ENCODE measurements around the gene RNF144B. TPM values are rescaled to one million over a fixed set of nuclear protein-coding genes. Genes with fewer than 3 reads are reported as not detected.

Gene RNF144B
- total RNA-seq, 4 donors from 2014 or later, result 7.6 to 19.0 (median 12.5) TPM

DNA sequence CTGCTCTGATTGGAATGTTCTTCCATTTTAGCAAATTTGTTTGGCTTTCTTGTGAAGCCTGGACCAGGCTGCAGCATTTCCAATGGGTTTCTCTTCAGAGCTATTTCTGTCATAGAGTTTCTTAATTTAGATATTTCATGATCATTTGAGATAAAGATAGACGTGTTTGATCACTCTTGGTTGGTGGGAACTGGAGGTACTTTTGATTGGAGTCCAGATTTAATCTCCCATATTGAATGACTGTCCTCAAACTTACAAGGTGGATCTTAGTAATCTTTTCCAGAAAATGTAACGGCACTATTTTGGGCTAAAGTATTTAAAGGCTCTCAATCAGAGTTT is 29.2 kb downstream of the RNF144B start:
- intact Hi-C loops (cut with DNase I), result no loop called here
- peak overlapping the region in 1 of 4 donors; percentile 45 for H3K27ac ChIP-seq
- H3K36me3 ChIP-seq, result peaks cover 0 to 13% (median 0%) of the 10 kb centered on the region in 3 donors
- no peaks in the 10 kb centered on the region for H3K9me3 ChIP-seq
- H3K4me3 ChIP-seq, result no peak overlapping the region
- TF ChIP-seq, protein P1, sequence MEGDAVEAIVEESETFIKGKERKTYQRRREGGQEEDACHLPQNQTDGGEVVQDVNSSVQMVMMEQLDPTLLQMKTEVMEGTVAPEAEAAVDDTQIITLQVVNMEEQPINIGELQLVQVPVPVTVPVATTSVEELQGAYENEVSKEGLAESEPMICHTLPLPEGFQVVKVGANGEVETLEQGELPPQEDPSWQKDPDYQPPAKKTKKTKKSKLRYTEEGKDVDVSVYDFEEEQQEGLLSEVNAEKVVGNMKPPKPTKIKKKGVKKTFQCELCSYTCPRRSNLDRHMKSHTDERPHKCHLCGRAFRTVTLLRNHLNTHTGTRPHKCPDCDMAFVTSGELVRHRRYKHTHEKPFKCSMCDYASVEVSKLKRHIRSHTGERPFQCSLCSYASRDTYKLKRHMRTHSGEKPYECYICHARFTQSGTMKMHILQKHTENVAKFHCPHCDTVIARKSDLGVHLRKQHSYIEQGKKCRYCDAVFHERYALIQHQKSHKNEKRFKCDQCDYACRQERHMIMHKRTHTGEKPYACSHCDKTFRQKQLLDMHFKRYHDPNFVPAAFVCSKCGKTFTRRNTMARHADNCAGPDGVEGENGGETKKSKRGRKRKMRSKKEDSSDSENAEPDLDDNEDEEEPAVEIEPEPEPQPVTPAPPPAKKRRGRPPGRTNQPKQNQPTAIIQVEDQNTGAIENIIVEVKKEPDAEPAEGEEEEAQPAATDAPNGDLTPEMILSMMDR (IDR thresholded peaks at IDR 0.05), result no peak
- TF ChIP-seq POLR2A (IDR thresholded peaks at IDR 0.05), result no peak
- 63 to 73% methylated on average over 2 of the region's 2 CpGs for WGBS, 2 donors
- DNase-seq, result no peak
- no peaks in the 10 kb centered on the region for H3K27me3 ChIP-seq
- H3K4me1 ChIP-seq, result peaks cover 0 to 4% (median 0%) of the 10 kb centered on the region in 3 donors

DNA sequence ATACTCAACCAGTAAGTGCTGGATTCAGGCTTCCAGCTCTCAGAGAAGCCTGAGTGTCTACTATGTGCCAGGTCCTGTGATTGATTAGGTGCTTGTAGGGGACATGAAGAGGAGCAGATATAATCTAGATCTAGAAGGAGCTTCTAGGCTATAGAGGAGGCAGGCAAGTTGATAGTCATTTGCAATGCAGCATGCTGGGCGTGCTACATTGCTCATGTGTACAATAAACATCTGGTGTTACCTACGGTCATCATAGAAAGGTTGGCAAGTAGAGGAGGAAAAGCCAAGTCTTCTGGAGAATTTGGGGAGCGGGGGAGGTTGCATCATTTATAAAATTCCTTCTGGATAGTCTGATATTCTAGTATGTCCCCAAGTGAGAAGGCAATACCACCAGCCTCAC is 33.2 kb downstream of the RNF144B start:
- peaks cover 0 to 9% (median 0%) of the 10 kb centered on the region in 3 donors for H3K36me3 ChIP-seq
- intact Hi-C loops (cut with DNase I), result no loop called here
- TF ChIP-seq POLR2A (IDR thresholded peaks at IDR 0.05), result no peak
- TF ChIP-seq, protein P1 (IDR thresholded peaks at IDR 0.05), result no peak

DNA sequence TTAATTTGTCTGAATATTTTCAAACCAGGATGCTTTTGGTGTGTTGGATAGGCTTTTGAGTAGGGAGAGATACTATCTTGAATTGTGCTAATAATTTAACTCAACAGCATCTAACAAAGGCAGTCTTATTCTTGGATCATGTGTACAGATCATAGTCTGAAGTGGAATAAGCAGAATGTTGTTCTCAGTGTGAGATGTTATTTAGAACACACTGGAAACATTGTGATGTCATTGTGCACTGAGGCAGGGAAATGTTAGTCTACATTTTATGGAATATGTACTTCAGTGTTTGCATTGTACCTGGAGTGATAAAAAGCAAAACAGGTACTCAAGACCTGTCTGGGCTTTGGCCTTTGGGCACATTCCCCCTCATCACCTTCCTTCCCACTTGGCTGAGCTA is 35.0 kb downstream of the RNF144B start:
- peaks cover 0 to 33% (median 3%) of the 10 kb centered on the region in 3 donors for H3K4me1 ChIP-seq
- no peaks in the 10 kb centered on the region for H3K27me3 ChIP-seq
- H3K36me3 ChIP-seq, result no peaks in the 10 kb centered on the region
- H3K27ac ChIP-seq, result no peak overlapping the region
- no peak for DNase-seq
- intact Hi-C loops (cut with DNase I), result no loop called here
- no peak for TF ChIP-seq POLR2A (IDR thresholded peaks at IDR 0.05)
- TF ChIP-seq, protein P1 (IDR thresholded peaks at IDR 0.05), result no peak
- no peaks in the 10 kb centered on the region for H3K9me3 ChIP-seq
- no peak overlapping the region for H3K4me3 ChIP-seq

More for the DNA sequence above, 33.2 kb downstream of the RNF144B start:
- 88 to 89% methylated on average over 3 of the region's 3 CpGs for WGBS, 2 donors
- Histone ChIP-seq H3K4me3 (no peak overlapping the region), H3K4me1 (peaks cover 0 to 19% (median 3%) of the 10 kb centered on the region in 3 donors), H3K9me3 (no peaks in the 10 kb centered on the region), H3K27me3 (no peaks in the 10 kb centered on the region), H3K27ac (no peak overlapping the region)
- DNase-seq, result no peak

DNA sequence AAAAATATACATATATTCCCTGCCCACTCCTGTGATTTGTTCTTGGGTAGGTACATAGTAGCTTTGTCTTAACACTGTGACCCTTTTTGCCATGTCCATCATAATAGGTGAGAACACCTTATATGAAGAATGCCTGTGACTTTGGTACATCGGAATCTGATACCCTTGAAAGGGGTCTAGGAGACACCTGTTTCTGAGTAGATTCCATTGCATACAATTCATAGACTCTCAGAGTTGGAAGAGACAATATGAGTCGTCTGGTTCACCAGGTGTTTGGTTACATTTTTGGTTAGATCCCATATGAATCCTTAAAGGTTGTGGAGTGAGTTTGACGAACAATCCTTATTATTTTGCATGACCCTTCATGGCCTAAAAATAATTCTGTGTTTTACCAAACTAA is 36.3 kb downstream of the RNF144B start:
- Histone ChIP-seq H3K4me1 (peaks cover 0 to 39% (median 3%) of the 10 kb centered on the region in 3 donors), H3K4me3 (no peak overlapping the region), H3K27ac (no peak overlapping the region), H3K27me3 (no peaks in the 10 kb centered on the region), H3K9me3 (no peaks in the 10 kb centered on the region), H3K36me3 (peaks cover 0 to 11% (median 0%) of the 10 kb centered on the region in 3 donors)
- intact Hi-C loops (cut with DNase I), result no loop called here
- DNase-seq, result no peak
- TF ChIP-seq, protein P1 (IDR thresholded peaks at IDR 0.05), result no peak
- TF ChIP-seq POLR2A (IDR thresholded peaks at IDR 0.05), result no peak
- 86 to 90% methylated on average over 3 of the region's 3 CpGs for WGBS, 2 donors

DNA sequence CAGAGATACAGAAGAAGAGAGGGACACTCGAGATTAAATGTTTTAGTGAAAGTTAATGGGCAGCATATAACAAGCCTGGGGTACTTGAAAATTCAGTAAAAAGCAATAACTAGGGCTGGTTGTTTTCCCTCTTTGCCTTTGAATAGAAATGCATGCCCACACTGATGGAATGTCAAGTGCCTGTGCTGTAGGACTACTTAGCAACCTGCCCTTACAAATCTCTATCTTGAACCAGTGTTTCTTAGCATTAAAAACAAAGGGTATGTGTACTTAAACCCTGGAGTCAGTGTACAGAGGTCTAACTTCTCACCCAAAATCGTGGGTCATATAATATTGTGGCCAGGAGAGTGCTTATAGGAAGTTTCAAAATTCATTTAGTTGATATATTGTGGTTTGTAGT is 37.1 kb downstream of the RNF144B start:
- intact Hi-C loops (cut with DNase I), result no loop called here
- H3K4me1 ChIP-seq, result peaks cover 0 to 39% (median 3%) of the 10 kb centered on the region in 3 donors
- no peaks in the 10 kb centered on the region for H3K9me3 ChIP-seq
- no peak overlapping the region for H3K4me3 ChIP-seq
- WGBS, 2 donors, result 49 to 61% methylated on average over 2 of the region's 2 CpGs
- DNase-seq, result no peak
- peak overlapping the region in 1 of 4 donors; percentile 43 for H3K27ac ChIP-seq
- peaks cover 0 to 18% (median 0%) of the 10 kb centered on the region in 3 donors for H3K36me3 ChIP-seq
- H3K27me3 ChIP-seq, result no peaks in the 10 kb centered on the region
- TF ChIP-seq POLR2A (IDR thresholded peaks at IDR 0.05), result no peak
- TF ChIP-seq, protein P1 (IDR thresholded peaks at IDR 0.05), result no peak
